Nucleus accumbens (tissue), 56 donors: ENCODE data around the gene TPD52L2.
"Not testable (repeated sequence)": the region's sequence is repeated elsewhere in the genome, so short reads cannot be mapped to it uniquely, and the experiment has no call there.

Source experiments
- DNase-seq, 56 donors: peaks; one replicate each; lab custom pipeline; 2025; lab: John Stamatoyannopoulos, UW

Gene TPD52L2

GRCh38 chr20:63876489-63877036, 11.5 kb downstream of the TPD52L2 start:
- DNase-seq: no peak

GRCh38 chr20:63877755-63878470, 12.8 kb downstream of the TPD52L2 start:
- DNase-seq: no peak

- no peak for DNase-seq
These were observed 14.0 kb downstream of the TPD52L2 start for GRCh38 chr20:63878899-63879663.

- not testable (repeated sequence) for DNase-seq
These were observed 15.8 kb downstream of the TPD52L2 start for GRCh38 chr20:63880901-63881300.

GRCh38 chr20:63881451-63882226, 16.6 kb downstream of the TPD52L2 start:
- DNase-seq: no peak

GRCh38 chr20:63882257-63883200, 17.5 kb downstream of the TPD52L2 start:
- DNase-seq: no peak

- peak in 1 of 56 donors; percentile 26 for DNase-seq
These were observed 18.1 kb downstream of the TPD52L2 start for GRCh38 chr20:63883201-63883593.

GRCh38 chr20:63884506-63885263, 19.6 kb downstream of the TPD52L2 start:
- peak in 2 of 56 donors; percentile 24 to 26 for DNase-seq

GRCh38 chr20:63885264-63886053, 20.4 kb downstream of the TPD52L2 start:
- DNase-seq: no peak

GRCh38 chr20:63886054-63886419, 21.0 kb downstream of the TPD52L2 start:
- no peak for DNase-seq

GRCh38 chr20:63886921-63887320, 21.9 kb downstream of the TPD52L2 start:
- DNase-seq: no peak

- DNase-seq: peak in 9 of 56 donors; percentile 6 to 41 (median 16)
These were observed 24.5 kb downstream of the TPD52L2 start for GRCh38 chr20:63889241-63890200.

- no peak for DNase-seq
These were observed 25.1 kb downstream of the TPD52L2 start for GRCh38 chr20:63890201-63890576.

GRCh38 chr20:63890616-63891015, 25.5 kb downstream of the TPD52L2 start:
- DNase-seq: no peak

- no peak for DNase-seq
These were observed 26.3 kb downstream of the TPD52L2 start for GRCh38 chr20:63891061-63892002.

GRCh38 chr20:63892402-63892801, 27.3 kb downstream of the TPD52L2 start:
- DNase-seq: no peak
